ENCODE results near the gene NKD2.

Gene NKD2

GRCh38 chr5:1032011-1032410 lies 23.4 kb downstream of the NKD2 start:
- no peak for DNase-seq

DNA sequence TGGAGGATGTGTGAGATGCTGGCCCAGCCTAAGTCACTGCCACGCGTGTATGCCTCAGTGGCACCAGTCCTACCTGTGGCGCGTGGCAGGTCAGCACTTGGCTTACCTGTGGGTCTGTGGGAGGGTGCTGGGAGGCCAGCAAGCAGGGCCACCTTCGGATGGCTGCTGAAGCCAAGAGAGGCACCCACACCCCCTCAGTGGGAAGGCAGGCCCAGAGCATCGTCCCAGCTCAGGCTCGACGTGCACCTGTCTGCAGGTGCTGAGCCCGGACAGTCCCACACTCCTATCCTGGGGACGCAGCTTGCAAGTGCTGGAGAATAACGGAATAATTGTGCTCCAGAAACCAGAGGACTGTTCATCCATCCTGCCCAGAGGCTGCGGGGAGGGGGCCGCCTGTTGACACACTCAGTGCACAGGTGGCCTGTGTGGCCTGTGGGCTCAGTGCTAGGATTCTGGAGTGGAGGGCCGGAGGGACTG lies 24.0 kb downstream of the NKD2 start:
- DNase-seq, result no peak

DNA sequence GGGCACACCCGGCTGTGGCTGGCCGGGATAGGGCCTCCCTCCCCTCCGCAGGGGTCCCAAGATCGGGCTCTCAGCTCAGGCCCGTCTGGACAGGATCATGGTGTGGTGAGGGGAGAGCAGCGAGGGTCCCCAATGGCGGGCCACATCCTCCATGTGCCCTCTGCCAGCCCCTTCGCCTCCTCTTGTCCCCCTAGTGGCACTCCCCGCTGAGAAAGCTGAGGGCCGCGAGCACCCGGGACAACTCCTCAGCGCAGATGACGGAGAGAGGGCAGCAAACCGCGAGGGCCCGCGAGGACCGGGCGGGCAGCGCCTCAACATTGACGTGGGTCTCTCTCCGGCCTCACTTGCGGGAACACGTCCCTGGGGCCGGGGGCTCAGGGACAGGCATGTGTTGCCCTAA lies 24.6 kb downstream of the NKD2 start:
- DNase-seq, result no peak

- DNase-seq, result no peak
Observed at GRCh38 chr5:1033606-1034420, 25.2 kb downstream of the NKD2 start.

DNA sequence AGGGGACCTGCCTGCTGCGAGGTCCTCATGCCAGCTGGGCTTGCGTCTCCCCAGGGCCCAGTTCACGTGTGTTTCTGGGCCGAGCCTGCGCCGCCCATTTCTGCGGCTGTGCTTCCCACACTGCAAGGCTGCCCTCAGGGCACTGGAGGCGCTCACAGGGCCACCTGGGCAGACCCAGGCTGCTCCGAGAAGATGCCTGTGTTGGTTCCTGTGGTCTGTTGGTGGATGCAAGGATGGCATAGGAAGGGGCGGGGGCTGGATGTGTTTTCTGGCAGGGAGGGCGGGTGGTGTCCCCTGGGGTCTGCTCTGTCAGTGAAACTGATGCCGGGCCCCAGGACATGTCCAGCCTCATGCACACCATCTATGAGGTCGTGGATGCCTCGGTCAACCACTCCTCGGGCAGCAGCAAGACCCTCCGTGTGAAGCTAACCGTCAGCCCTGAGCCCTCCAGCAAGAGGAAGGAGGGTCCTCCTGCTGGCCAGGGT lies 25.9 kb downstream of the NKD2 start:
- no peak for DNase-seq

GRCh38 chr5:1034986-1035385 lies 26.4 kb downstream of the NKD2 start:
- DNase-seq, result no peak

DNA sequence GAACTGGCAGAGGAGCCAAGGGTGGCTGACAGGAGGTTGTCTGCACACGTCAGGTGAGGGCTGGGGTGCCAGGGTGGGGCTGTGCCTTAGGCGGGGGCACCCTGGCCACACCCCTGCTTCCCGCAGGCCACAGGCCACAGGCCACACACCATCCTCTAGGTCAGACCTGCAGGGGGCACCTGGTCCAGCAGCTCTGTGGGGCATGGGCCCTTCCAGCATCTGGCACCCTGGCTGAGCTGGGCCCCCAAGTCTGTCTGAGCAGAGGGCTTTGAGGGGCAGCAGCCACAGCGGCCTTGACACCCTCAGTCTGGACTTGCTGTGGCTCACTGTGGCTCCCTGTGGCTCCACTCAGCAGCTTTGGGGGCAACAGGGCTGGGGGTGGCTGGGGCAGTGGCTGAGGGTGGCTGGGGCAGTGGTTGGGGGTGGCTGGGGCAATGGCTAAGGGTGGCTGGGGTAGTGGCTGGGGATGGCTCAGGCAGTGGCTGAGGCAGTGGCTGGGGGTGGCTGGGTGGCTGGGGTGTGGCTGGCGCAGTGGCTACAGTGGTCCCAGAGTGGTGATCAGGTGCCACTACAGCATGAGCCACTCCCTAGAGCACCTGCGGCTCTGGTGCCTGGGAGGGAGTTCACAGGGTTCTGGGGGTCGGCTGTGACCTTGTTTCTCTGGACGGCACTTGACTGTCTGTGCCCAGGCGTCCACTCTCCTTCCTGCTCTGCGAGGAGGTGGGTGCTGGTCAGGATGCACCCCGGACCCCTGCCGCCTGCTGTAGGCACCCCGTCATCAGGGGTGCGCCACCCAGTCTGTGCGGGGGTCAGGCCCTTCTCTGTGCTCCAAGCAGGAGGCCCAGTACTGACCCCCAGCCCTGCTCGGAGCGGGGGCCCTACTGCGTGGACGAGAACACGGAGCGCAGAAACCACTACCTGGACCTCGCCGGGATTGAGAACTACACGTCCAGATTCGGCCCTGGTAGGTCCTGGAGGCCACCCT lies 27.1 kb downstream of the NKD2 start:
- DNase-seq, result no peak

DNA sequence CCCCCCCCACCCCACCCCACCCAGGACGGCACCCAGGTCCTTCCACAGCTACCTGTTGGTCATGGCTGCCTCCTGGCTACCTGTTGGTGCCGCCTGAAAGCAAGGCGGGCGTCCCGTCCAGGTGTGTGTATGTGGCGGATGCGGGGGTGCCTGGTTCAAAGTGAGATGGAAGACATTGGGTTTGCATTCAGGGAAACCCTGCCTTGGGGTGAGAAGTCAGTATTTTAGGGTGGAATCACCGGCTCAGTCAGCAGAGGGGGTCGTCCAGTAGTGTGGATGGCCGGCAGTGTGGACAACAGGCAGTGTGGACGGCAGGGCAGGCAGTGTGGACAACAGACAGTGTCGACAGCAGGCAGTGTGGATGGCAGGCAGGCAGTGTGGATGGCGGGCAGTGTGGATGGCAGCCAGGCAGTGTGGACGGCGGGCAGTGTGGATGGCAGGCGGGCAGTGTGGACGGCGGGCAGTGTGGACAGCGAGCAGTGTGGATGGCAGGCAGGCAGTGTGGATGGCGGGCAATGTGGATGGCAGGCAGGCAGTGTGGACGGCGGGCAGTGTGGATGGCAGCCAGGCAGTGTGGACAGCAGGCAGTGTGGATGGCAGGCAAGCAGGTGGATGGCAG lies 28.0 kb downstream of the NKD2 start:
- DNase-seq, result no peak

DNA sequence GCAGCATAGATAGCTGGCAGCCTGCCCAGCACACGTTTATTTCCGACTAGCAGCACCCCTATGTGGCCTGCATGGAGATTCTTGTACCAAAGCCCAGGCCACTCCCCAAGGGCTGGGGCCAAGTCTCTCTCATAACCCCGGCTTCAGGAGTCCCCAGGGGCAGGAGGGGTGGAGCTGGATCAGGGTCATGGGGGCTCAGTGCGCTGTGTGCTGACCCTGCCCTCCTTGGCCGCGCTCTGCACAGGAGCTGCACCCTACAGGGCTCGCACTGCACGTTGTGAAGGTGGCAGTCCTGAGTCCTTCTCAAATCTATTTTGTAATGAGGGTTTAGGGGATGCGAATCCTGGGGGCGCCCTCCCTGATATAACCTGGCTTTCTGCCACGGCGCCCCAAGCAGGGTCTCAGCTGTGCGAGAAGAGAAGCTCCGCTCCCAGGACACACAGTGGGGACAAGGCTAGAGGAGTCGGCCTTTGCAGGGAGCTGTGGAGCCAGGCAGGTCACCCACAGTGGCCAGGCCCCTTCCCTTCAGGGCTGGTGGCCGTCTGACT lies 28.6 kb downstream of the NKD2 start:
- no peak for DNase-seq

DNA sequence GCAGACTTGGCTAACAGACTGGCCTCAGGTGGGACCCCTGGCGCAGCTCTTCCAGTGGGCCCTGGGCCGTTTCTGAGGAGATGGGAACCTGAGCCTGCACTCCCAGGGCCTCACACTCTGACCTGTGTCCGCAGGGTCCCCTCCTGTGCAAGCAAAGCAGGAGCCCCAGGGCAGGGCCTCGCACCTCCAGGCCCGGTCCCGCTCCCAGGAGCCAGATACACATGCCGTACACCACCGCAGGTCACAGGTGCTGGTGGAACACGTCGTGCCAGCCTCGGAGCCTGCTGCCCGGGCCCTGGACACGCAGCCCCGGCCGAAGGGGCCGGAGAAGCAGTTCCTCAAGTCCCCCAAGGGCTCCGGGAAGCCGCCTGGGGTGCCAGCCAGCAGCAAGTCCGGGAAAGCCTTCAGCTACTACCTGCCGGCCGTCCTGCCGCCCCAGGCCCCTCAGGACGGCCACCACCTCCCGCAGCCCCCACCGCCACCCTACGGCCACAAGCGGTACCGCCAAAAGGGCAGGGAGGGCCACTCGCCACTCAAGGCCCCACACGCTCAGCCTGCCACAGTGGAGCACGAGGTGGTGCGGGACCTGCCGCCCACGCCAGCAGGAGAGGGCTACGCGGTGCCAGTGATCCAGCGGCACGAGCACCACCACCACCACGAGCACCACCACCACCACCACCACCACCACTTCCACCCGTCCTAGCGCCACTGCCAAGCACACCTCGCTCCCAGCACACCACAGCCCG lies 29.2 kb downstream of the NKD2 start:
- DNase-seq, result no peak

- DNase-seq, result no peak
Observed at GRCh38 chr5:1038417-1039209, 30.0 kb downstream of the NKD2 start.

DNA sequence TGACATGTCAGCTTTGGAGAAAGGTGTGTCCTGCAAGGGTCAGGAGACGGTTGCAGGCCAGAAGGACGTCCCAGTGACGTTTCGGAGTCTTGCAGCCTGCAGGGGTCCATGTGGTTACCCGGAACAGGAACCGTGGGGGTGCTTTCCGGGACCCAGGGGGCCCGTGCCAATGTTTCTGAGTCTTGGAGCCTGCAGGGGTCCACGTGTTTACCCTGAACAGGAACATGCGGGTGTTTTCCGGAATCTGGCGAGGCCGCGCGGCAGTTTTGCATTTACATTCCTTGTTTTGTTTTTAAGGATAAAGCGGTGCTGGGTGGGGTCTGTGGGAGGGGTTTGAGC lies 30.6 kb downstream of the NKD2 start:
- no peak for DNase-seq

DNA sequence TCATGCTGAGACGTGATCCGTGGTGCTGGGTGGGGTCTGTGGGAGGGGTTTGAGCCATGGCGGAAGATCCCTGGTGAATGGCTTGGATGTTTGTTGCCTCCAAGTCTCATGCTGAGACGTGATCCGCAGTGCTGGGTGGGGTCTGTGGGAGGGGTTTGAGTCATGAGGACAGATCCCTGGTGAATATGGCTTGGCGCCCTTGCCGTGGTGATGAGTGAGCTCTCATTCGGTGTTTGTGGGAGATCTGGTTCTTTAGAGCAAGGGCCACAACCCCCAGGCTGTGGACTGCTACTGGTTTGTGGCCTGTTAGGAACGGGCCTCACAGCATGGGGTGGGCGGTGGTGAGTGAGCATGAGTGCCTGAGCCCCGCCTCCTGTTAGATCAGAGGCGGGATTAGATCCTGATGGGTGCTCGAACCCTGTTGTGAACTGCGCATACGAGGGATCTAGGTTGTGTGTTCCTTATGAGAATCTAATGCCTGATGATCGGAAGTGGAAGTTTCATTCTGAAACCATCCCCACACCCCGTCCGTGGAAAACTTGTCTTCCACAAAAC lies 31.2 kb downstream of the NKD2 start:
- DNase-seq, result no peak

DNA sequence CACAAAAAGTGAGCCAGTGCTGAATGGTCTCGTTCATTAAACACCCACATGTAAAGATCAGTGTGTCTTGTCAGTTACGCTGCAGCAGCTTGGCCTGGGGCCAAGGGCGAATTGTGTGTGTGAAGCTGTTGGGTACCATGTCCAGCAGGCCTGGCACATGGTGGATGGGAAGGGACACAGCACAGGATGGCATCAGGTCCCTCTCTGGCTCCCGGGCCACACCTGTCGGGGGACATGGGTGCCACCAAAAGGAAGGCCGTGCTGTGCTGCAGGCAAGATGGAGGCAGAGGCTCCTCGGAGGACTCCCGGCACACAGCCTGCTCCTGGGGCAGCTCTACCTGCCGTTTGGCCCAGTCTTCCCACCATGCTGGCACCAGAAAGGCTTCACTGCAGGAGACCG lies 32.0 kb downstream of the NKD2 start:
- DNase-seq, result no peak

- DNase-seq, result no peak
Observed at GRCh38 chr5:1041225-1042143, 32.9 kb downstream of the NKD2 start.

GRCh38 chr5:1042626-1043025 lies 34.0 kb downstream of the NKD2 start:
- DNase-seq, result no peak

GRCh38 chr5:1043327-1043726 lies 34.7 kb downstream of the NKD2 start:
- no peak for DNase-seq

DNA sequence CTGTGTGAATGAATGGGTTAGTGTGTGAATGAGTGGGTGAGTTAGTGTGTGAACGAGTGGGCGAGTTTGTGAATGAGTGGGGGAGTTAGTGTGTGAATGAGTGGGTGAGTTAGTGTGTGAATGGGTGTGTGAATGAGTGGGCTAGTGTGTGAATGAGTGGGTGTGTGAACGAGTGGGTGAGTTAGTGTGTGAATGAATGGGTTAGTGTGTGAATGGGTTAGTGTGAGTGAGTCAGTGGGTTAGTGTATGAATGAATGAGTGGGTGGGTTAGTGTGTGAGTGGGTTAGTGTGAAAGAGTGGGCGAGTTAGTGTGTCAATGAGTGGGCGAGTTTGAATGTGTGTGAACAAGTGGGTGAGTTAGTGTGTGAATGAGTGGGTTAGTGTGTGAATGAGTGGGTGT lies 35.5 kb downstream of the NKD2 start:
- no peak for DNase-seq

DNA sequence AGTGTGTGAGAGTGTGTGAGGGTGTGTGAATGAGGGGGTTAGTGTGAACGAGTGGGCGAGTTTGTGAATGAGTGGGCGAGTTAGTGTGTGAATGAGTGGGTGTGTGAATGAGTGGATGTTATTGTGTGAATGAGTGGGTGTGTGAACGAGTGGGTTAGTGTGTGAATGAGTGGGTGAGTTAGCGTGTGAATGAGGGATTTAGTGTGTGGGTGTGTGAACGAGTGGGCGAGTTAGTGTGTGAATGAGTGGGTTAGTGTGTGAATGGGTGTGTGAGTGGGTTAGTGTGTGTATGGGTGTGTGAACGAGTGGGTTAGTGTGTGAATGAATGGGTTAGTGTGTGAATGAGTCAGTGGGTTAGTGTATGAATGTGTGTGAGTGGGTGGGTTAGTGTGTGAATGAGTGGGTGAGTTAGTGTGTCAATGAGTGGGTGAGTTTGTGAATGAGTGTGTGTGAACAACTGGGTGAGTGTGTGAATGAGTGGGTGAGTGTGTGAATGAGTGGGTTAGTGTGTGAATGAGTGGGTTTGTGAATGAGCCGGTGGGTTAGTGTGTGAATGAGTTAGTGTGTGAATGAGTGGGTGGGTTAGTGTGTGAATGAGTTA lies 37.5 kb downstream of the NKD2 start:
- no peak for DNase-seq
